Activated B cell treated with CpG ODN at 0.5 μM for 24 hours (primary cell): ENCODE results near the gene AP4S1. TPM values are rescaled to one million over a fixed set of nuclear protein-coding genes. Genes with fewer than 3 reads are reported as not detected.
"Not testable (repeated sequence)": the region's sequence is repeated elsewhere in the genome, so short reads cannot be mapped to it uniquely, and the experiment has no call there.

ENCODE experiments used
- ATAC-seq: fragments of 200-7000 bp; cut with Tn5 transposase; one replicate; pipeline ENCODE4 v1.10.0; 2021; ENCODE audit warnings: low read depth, mild to moderate bottlenecking, moderate library complexity
- CTCF ChIA-PET: fragments of 350-600 bp; sonication (Branson Sonifier 250); formaldehyde crosslinking; loops from one replicate; lab custom pipeline; 2021; ENCODE audit warnings: antibody characterized with exemption; lab: Charles Lee
- POLR2A ChIA-PET: fragments of 350-600 bp; sonication (Branson Sonifier 250); formaldehyde crosslinking; loops from one replicate; lab custom pipeline; 2021; ENCODE audit warnings: antibody characterized with exemption; lab: Charles Lee
- DNase-seq: peaks from one replicate; pipeline ENCODE4 v3.0.0; 2022
- H3K27ac Mint-ChIP-seq: one replicate; pipeline ENCODE4 v1.8.0; 2020; ENCODE audit warnings: mixed read lengths
- H3K27me3 Mint-ChIP-seq: one replicate; pipeline ENCODE4 v1.8.0; 2021; ENCODE audit warnings: mixed read lengths
- H3K36me3 Mint-ChIP-seq: one replicate; pipeline ENCODE4 v1.8.0; 2021; ENCODE audit warnings: low read depth, mixed read lengths
- H3K4me1 Mint-ChIP-seq: one replicate; pipeline ENCODE4 v1.8.0; 2021; ENCODE audit warnings: mixed read lengths
- H3K4me3 Mint-ChIP-seq: one replicate; pipeline ENCODE4 v1.8.0; 2020; ENCODE audit warnings: mild to moderate bottlenecking, mixed read lengths
- H3K9me3 Mint-ChIP-seq: one replicate; pipeline ENCODE4 v1.8.0; 2020; ENCODE audit warnings: mixed read lengths
- CTCF ChIP-seq: fragments of 200-600 bp; IDR thresholded peaks from one replicate; pipeline ENCODE4 v1.8.0; 2022; ENCODE audit warnings: antibody characterized with exemption, mild to moderate bottlenecking
- intact Hi-C: fragments of 100-400 bp; cut with micrococcal nuclease; formaldehyde crosslinking; loops from one replicate; pipeline ENCODE4 v1.15.1; 2024
- total RNA-seq: library from RNA; stranded (reverse); gene quantifications from 2 replicates; pipeline ENCODE4 v1.2.3, GENCODE V29; 2022

Gene AP4S1
- total RNA-seq, 1 donor from 2014 or later = 14.8 TPM

- no peaks in the 10 kb centered on the region for H3K27me3 Mint-ChIP-seq
Measured at GRCh38 chr14:31085027-31085426, 59.6 kb downstream of the AP4S1 start.

GRCh38 chr14:31086466-31086865, 61.0 kb downstream of the AP4S1 start:
- H3K36me3 Mint-ChIP-seq, intact Hi-C loops, H3K9me3 Mint-ChIP-seq, H3K27me3 Mint-ChIP-seq, DNase-seq, ATAC-seq, POLR2A ChIA-PET, H3K27ac Mint-ChIP-seq, H3K4me1 Mint-ChIP-seq, H3K4me3 Mint-ChIP-seq: not testable (repeated sequence)
- CTCF ChIA-PET = interaction anchor here (1.2 kb wide), 2 partner anchors 63 to 364 kb away, joined by 3 read pairs; no protein-coding TSS in a partner anchor

More at GRCh38 chr14:31085027-31085426, 59.6 kb downstream of the AP4S1 start:
- Mint-ChIP-seq H3K4me1 (peaks cover 9% of the 10 kb centered on the region), H3K9me3 (no peaks in the 10 kb centered on the region), H3K27ac (no peak overlapping the region), H3K36me3 (peaks cover 8% of the 10 kb centered on the region), H3K4me3 (no peak overlapping the region)
- ATAC-seq = no peak
- CTCF ChIA-PET = interaction anchor here (0.7 kb wide), 1 partner anchor 105 kb away, joined by 3 read pairs; no protein-coding TSS in a partner anchor
- intact Hi-C loops = no loop called here
- DNase-seq = no peak
- no peak for TF ChIP-seq CTCF
- POLR2A ChIA-PET = no interaction called here

- Mint-ChIP-seq H3K4me3 (no peak overlapping the region), H3K27me3 (no peaks in the 10 kb centered on the region), H3K36me3 (peaks cover 2% of the 10 kb centered on the region), H3K9me3 (no peaks in the 10 kb centered on the region), H3K4me1 (no peaks in the 10 kb centered on the region), H3K27ac (no peak overlapping the region)
- CTCF ChIA-PET = interaction anchor here (0.6 kb wide), 1 partner anchor 131 kb away, joined by 3 read pairs; no protein-coding TSS in a partner anchor
- TF ChIP-seq CTCF = no peak
- intact Hi-C loops = no loop called here
- ATAC-seq = no peak
- DNase-seq = no peak
- POLR2A ChIA-PET = interaction anchor here (0.5 kb wide), 1 partner anchor 112 kb away, joined by 4 read pairs; no protein-coding TSS in a partner anchor
Measured at GRCh38 chr14:31090883-31091764, 65.7 kb downstream of the AP4S1 start.

- no peaks in the 10 kb centered on the region for H3K9me3 Mint-ChIP-seq
- H3K36me3 Mint-ChIP-seq = peaks cover 8% of the 10 kb centered on the region
- CTCF ChIA-PET = no interaction called here
Measured at GRCh38 chr14:31092160-31092708, 66.8 kb downstream of the AP4S1 start.

GRCh38 chr14:31093884-31094839, 68.7 kb downstream of the AP4S1 start:
- H3K9me3 Mint-ChIP-seq, H3K4me1 Mint-ChIP-seq, intact Hi-C loops, ATAC-seq, DNase-seq, H3K4me3 Mint-ChIP-seq, H3K27ac Mint-ChIP-seq, CTCF ChIA-PET, H3K27me3 Mint-ChIP-seq, POLR2A ChIA-PET: not testable (repeated sequence)
- H3K36me3 Mint-ChIP-seq = peaks cover 25% of the 10 kb centered on the region

More at GRCh38 chr14:31092160-31092708, 66.8 kb downstream of the AP4S1 start:
- no peak for ATAC-seq
- DNase-seq = no peak
- TF ChIP-seq CTCF = no peak
- POLR2A ChIA-PET = no interaction called here
- Mint-ChIP-seq H3K27me3 (no peaks in the 10 kb centered on the region), H3K4me3 (no peak overlapping the region), H3K4me1 (no peaks in the 10 kb centered on the region), H3K27ac (no peak overlapping the region)
- intact Hi-C loops = no loop called here

GRCh38 chr14:31095817-31096216, 70.4 kb downstream of the AP4S1 start:
- intact Hi-C loops, H3K27ac Mint-ChIP-seq, ATAC-seq, H3K4me1 Mint-ChIP-seq, CTCF ChIA-PET, H3K4me3 Mint-ChIP-seq, DNase-seq, H3K27me3 Mint-ChIP-seq, H3K9me3 Mint-ChIP-seq, POLR2A ChIA-PET: not testable (repeated sequence)
- H3K36me3 Mint-ChIP-seq = peaks cover 41% of the 10 kb centered on the region
